Globus pallidus (tissue), 1 donor: ENCODE results near the gene PPP4R4.
"Not testable (repeated sequence)": the region's sequence is repeated elsewhere in the genome, so short reads cannot be mapped to it uniquely, and the experiment has no call there.

Source experiments
- DNase-seq: peaks from one replicate; pipeline ENCODE4 v3.0.0-alpha.2; 2015; ENCODE audit warnings: low spot score

Gene PPP4R4

DNA sequence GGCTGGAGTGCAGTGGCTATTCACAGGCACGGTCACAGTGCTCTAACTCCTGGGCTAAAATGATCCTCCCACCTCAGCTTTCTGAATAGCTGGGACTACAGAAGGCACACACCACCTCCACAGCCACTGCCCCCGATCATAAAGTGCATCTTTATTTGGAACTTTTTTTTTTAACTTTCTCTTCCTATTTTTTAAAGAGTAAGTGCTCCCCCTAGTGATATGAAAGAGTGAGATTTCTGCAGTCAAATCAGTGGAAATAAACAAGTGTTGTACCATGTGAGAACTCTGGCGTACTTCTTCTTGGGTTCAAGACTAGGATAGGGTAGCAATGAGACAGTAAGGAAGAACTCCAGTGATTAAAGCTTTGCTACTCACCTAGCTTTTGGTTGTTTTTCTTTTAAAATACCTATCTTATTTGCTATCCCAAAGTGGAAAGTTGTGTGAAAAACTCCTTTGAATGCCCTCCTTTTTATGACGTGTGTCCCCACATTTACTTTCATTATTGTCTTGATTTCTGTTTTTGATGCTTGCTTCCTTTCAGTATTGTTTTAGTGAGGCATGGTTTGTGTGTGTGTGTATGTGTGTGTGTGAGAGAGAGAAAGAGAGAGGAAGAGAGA is 6.6 kb downstream of the PPP4R4 start:
- DNase-seq: peak; percentile 67

- DNase-seq: no peak
Measured at GRCh38 chr14:94181835-94182234, 7.7 kb downstream of the PPP4R4 start.

DNA sequence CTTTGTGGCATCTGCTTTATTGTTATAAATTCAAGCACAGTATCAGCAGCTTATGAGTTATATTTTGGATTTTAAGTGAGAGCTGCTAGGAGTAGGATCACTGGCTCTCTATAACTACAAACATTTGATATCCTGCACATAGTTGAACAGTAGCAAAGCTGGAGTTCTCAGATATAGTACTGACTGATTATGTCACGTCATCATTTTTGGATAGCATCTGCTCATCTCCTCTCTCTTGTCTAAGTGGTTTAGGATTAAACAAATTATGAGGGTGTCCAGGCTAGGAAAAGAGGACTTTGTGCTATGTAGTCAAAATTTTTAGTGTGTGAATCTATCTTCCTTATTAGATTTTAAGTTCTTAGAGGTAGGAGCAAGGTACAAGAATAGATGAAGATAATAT is 18.4 kb downstream of the PPP4R4 start:
- no peak for DNase-seq

- DNase-seq: no peak
Measured at GRCh38 chr14:94193776-94194175, 19.7 kb downstream of the PPP4R4 start.

DNA sequence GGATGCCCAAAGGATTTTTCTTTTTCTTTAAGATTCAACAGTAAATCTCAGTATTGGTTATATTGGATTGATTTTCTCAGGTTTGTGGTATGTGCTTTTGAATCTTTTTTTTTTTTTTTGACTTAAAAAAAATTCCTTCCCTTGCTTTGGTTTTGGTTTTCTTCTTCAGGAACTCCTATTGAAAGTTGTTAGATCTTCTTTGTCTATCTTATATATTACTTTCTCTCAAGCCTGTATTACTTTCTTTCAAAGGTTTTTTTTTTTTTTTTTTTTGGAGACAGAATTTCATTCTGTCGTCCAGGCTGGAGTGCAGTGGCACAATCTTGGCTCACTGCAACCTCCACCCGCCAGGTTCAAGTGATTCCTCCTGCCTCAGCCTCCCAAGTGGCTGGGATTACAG is 21.9 kb downstream of the PPP4R4 start:
- no peak for DNase-seq

DNA sequence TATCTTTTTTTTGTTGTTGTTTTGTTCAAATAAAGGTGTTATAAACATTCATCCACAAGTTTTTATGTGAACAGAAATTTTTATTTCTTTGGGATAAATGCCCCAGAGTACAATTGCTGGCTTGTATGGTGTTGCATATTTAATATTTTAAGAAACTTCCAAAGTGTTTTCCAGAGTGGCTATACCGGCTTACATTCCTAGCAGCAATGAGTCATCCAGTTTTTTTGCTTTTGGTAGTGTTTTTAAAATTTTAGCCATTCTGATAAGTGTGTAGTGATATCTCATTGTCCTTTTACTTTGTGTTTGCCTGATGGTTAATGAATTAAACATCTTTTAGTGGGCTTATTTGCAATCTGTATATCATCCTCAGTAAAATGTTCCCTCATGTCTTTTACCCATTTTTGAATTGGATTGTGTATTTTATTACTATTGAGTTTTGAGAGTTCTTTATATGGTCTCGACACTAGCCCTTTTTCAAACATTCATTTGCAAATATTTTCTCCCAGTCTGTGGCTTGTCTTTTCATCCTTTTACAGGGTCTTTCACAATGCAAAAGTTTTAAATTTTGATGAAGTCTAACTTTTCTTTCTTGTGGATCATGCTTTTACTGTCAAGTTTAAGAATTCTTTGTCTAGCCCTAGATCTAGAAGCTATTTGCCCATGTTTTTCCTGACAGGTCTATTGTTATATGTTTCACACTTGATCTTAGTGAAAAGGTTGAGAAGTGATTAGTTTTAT is 29.5 kb downstream of the PPP4R4 start:
- DNase-seq: no peak

- DNase-seq: no peak
Measured at GRCh38 chr14:94213021-94213420, 38.9 kb downstream of the PPP4R4 start.

DNA sequence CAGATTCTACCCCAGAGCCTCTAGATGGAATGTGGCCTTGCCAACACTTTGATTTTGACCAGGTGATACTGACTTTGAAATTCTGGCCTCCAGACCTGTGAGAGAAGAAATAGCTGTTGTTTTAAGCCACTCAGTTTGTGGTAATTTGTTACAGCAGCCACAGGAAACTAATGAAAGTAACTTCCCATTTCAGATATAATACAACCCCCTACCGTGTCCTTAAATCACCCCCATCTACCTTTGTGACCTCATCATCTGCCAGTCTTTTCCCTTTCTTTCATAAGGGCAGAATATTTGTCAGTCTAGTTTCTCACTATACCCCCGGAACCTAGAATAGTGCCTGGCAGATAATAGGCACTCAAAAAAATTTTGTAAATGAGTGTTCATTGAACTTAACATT is 39.6 kb downstream of the PPP4R4 start:
- no peak for DNase-seq

DNA sequence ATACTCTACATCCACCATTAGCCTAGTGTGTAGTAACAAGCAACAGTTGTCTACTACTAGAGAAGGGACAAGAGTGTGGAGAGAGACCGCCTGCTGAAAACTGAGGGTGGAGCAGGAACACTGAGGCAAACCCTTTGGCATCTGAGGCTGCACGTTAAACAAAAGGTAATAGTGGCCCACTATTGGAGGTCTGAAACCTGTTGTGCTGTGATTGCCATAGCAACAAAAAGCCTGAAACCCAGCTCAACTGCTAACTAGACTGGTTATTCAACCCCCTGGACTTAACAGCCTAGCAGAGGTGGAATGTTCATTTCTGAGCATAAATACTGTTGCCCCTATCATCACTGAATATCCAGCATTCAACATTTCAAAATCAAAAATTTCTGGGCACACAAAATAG is 43.0 kb downstream of the PPP4R4 start:
- DNase-seq: no peak

- not testable (repeated sequence) for DNase-seq
Measured at GRCh38 chr14:94218198-94218886, 44.2 kb downstream of the PPP4R4 start.

- DNase-seq: no peak
Measured at GRCh38 chr14:94224040-94224439, 49.9 kb downstream of the PPP4R4 start.

DNA sequence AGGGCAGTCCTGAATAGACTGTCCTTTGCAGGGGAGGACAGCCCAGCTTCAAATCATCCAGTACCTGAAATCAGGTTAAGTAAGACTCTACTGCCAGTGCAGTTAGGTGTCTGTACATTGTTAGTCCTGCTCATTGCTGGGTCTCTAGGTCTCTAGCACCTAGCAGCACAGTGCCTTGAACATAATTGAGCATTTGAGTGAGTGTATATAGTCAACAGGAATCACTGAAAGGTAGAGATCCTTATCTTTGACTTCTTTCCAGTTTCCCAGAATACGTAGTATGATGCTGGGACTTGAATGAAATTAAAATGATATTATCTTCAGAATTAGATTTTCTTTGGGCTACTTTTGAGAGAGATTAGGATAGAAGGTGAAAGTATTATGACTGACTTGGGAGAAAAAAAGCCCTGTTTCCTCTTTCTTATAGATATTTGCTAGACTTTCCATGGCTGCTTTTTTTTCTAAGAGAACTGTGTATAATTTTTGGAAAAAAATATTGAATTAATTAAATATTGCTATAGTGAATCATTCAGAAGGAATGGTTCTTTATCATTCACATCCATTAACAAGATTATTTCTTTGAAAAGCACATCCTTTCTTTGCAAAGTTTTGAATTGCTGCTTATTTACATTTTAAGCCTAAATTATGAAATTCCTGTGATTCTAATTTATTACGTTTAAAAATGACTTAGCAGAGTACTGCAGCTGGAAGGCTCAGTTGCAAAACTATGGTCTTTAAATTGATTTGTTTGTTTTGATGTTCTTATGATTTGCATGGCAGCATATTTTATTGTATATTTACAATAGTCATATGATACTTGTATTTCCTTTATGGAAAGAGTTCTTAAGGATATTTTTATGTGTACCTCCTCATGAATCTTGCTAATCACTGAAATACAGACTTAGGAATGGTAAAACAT is 51.6 kb downstream of the PPP4R4 start:
- DNase-seq: no peak

DNA sequence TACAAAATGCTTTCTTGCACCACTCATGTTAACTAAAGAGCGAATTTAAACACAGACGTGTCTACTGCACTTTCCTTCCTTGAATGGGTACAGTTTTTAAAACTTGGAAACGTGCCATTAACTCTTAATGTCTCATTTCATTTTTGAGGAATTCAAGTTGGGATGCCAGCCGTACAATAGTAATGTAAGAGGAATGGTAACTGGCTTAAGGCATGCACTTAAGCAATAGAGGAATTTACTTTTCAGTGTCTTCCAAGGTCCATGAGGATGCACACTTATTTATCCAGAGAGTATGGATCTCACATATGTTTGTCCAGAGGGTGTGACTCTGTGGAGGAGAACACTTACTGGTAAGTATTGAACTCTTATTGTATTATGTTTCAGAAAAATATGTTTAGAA is 52.9 kb downstream of the PPP4R4 start:
- DNase-seq: no peak

DNA sequence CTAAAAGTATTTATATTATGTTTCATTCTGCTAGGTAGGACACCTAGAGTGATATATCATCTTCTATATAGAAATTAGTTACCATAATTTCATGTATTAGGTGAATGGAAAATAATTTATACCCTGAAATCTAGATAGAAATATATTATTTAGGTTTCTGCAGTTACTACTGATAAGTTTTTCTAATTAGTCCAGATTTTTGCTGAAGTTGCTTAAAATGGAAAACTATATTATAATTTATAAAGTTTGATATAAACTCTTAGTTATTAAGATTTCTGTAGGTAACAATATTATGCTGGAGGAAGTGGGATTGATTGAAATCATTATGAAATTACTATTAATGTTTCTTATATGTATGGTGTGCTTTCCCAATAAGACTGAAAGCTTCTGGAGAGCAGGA is 62.9 kb downstream of the PPP4R4 start:
- DNase-seq: no peak

DNA sequence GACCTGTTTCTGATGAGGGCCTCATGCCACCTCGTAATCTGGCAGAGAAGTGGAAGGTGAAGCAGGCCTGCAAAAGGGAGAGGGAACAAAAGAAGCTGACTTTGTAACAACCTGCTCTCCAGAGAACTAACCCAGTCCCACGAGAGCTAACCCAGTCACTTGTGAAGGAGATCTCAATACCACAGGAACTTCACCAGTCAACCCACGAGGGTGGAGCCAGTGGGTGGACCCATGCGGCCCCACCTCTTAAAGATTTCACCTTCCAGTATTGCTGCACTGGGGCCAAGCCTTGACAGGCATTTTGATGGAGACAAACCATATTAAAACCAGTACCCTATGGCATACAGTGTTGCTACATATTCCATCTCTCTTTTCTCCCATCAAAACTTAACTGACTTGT is 63.9 kb downstream of the PPP4R4 start:
- DNase-seq: no peak

GRCh38 chr14:94239406-94239805 is 65.3 kb downstream of the PPP4R4 start:
- DNase-seq: peak; percentile 14

DNA sequence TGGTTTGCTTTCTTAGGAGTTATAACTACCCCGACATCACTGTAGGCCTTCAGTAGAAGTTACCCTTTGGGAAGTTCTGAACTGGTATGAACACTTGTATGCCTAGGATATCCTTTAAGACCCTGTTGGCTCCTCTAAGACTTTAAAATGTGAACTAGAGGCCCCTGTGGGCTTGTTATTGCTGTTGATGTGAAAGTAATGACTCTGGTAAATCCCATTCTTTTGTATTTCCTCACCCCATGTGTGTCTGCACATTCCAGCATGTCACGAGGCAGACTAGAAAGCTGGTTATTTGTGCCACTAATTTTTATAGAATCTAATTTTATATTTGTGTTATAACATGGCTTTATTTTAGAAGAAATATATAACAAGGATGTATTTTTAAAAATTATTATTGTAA is 70.1 kb downstream of the PPP4R4 start:
- no peak for DNase-seq

DNA sequence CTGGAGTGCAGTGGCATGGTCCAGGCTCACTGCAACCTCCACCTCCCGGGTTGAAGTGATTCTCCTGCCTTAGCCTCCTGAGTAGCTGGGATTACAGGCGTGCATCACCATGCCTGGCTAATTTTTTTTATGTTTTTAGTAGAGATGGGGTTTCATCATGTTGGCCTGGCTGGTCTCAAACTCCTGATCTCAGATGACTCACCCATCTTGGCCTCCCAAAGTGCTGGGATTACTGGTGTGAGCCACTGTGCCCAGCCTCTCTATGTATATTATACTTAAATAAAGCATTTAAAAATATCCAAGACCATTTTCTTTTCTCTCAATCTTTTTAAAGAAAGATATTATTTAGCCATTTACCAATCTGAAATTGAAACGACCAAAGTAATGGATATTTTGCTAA is 90.1 kb downstream of the PPP4R4 start:
- not testable (repeated sequence) for DNase-seq

DNA sequence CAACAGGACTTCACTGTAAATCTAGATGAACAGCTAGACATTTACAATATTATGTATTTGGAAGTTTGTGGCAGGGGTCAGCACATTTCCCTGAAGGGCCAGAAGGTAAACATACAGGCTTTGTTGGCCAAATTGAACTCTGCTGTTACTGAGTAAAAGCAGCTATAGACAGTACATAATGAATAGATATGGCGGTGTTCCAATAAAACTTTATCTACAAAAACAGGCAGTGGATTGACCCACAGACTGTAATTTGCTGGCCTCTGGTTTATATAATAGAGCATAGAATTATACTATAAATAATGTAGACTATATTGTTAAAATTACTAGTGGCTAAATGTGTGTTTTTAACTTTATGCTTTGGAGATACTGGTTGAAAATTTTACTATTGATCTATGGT is 93.2 kb downstream of the PPP4R4 start:
- DNase-seq: no peak

DNA sequence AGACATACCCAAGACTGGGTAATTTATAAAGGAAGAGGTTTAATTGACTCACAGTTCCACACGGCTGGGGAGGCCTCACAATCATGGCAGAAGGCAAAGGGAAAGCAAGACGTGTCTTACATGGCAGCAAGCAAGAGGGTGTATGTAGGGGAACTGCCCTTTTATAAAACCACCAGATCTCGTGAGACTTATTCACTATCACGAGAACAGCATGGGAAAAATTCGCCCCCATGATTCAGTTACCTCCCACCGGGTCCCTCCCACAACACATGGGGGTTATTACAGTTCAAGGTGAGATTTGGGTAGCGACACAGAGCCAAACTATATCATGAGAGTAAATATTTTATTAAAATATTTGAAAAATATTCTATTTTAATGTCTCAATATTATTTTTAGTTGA is 94.5 kb downstream of the PPP4R4 start:
- DNase-seq: peak; percentile 7

- DNase-seq: peak; percentile 92
Measured at GRCh38 chr14:94269156-94269555, 95.0 kb downstream of the PPP4R4 start.

GRCh38 chr14:94276898-94277561 is 102.9 kb downstream of the PPP4R4 start:
- not testable (repeated sequence) for DNase-seq
